Left ventricle myocardium inferior (tissue), 1 donor: Measurements from ENCODE around the gene DEDD. TPM values are rescaled to one million over a fixed set of nuclear protein-coding genes. Genes with fewer than 3 reads are reported as not detected.

Experiments
- DNase-seq: peaks from one replicate; pipeline ENCODE4 v3.0.0-alpha.2; 2020
- H3K27ac ChIP-seq: fragments of 200-600 bp; replicated peaks from 2 replicates; pipeline ENCODE4 v1.8.0; 2021
- H3K27me3 ChIP-seq: fragments of 200-600 bp; 2 replicates; pipeline ENCODE4 v1.8.0; 2021; ENCODE audit warnings: low read depth
- H3K36me3 ChIP-seq: fragments of 200-600 bp; 2 replicates; pipeline ENCODE4 v1.8.0; 2021
- H3K4me1 ChIP-seq: fragments of 200-600 bp; 2 replicates; pipeline ENCODE4 v1.8.0; 2021
- H3K4me3 ChIP-seq: fragments of 200-600 bp; 2 replicates; pipeline ENCODE4 v1.8.0; 2021; ENCODE audit warnings: mild to moderate bottlenecking, moderate library complexity
- H3K9me3 ChIP-seq: fragments of 200-600 bp; replicated peaks from 2 replicates; pipeline ENCODE4 v1.8.0; 2021
- intact Hi-C: fragments of 100-400 bp; cut with micrococcal nuclease; formaldehyde crosslinking; loops from one replicate; pipeline ENCODE4 v1.11.0; 2022
- total RNA-seq: library from RNA; stranded (reverse); fragmentation: NEBNext Ultra II Directional; extraction: Animal tissue kit (Norgen Biotek cat#: 25700); gene quantifications from one replicate; pipeline ENCODE4 v1.2.1, GENCODE V29; 2021
- TF ChIP-seq, protein P1 (sequence below): fragments of 200-600 bp; IDR thresholded peaks from 2 replicates; pipeline ENCODE4 v1.8.0; 2021; ENCODE audit warnings: antibody characterized with exemption, mild to moderate bottlenecking, borderline replicate concordance
- donor health status: DM: no; HTN: yes; CAD: no; lungs with severe emphysema.

The DEDD gene
- total RNA-seq, 1 donor from 2014 or later, result 25.2 TPM

GRCh38 chr1:161172776-161173376 is 40.4 kb upstream of the DEDD start:
- peaks cover 69% of the 10 kb centered on the region for H3K36me3 ChIP-seq
- H3K9me3 ChIP-seq, result no peaks in the 10 kb centered on the region
- H3K27me3 ChIP-seq, result no peaks in the 10 kb centered on the region
- intact Hi-C loops, result no loop called here
- H3K27ac ChIP-seq, result peak overlapping the region; percentile 34
- peaks cover 44% of the 10 kb centered on the region for H3K4me1 ChIP-seq
- DNase-seq, result no peak
- no peak overlapping the region for H3K4me3 ChIP-seq
- TF ChIP-seq, protein P1, sequence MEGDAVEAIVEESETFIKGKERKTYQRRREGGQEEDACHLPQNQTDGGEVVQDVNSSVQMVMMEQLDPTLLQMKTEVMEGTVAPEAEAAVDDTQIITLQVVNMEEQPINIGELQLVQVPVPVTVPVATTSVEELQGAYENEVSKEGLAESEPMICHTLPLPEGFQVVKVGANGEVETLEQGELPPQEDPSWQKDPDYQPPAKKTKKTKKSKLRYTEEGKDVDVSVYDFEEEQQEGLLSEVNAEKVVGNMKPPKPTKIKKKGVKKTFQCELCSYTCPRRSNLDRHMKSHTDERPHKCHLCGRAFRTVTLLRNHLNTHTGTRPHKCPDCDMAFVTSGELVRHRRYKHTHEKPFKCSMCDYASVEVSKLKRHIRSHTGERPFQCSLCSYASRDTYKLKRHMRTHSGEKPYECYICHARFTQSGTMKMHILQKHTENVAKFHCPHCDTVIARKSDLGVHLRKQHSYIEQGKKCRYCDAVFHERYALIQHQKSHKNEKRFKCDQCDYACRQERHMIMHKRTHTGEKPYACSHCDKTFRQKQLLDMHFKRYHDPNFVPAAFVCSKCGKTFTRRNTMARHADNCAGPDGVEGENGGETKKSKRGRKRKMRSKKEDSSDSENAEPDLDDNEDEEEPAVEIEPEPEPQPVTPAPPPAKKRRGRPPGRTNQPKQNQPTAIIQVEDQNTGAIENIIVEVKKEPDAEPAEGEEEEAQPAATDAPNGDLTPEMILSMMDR, result no peak

- H3K36me3 ChIP-seq, result peaks cover 69% of the 10 kb centered on the region
- intact Hi-C loops, result no loop called here
- TF ChIP-seq, protein P1, result no peak
- no peak overlapping the region for H3K4me3 ChIP-seq
- peak overlapping the region; percentile 34 for H3K27ac ChIP-seq
- no peaks in the 10 kb centered on the region for H3K27me3 ChIP-seq
- no peaks in the 10 kb centered on the region for H3K9me3 ChIP-seq
- H3K4me1 ChIP-seq, result peaks cover 44% of the 10 kb centered on the region
- no peak for DNase-seq
Observed at GRCh38 chr1:161172349-161172748, 39.9 kb upstream of the DEDD start.

DNA sequence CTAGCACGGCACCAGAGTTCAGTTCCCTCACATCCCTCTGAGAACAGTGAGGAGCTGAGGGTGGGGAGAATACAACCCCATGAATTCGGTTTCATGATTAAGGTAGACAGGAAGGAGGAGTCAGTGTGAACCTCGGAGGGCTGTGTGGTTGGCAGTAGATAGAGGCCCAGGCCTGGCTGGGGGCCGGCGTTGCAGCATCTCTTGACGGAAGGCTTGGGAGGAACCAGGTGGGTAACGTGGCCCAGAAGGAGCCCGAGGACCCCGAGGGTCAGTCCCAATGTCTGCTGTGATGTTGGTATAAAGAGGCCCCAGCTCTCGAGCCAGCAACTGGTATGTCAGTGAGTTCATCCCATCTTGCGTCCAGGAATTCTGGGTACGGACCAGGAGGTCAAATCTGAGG is 39.2 kb upstream of the DEDD start:
- Histone ChIP-seq H3K9me3 (no peaks in the 10 kb centered on the region), H3K4me1 (peaks cover 44% of the 10 kb centered on the region), H3K27ac (peak overlapping the region; percentile 34), H3K4me3 (no peak overlapping the region), H3K36me3 (peaks cover 69% of the 10 kb centered on the region), H3K27me3 (no peaks in the 10 kb centered on the region)
- intact Hi-C loops, result no loop called here
- TF ChIP-seq, protein P1, result no peak
- DNase-seq, result no peak

DNA sequence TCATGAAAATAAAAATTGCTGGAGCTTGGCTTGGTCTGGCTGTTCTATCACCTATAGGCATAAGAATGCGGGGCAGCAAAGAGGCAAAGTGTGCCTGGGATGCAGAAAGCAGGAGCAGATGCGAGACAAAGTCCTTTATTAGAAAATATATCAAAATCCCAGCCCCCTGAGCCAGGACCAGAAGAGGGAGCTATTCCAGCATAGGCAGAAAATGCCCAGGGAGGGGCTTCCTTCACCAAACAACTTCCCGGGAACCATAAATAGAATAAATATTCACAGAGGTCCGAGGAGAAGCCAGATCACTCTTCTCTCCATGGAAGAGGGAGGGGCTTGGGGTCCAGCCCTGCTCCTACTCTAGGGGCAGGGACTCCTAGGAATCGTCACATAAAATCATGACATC is 38.7 kb upstream of the DEDD start:
- Histone ChIP-seq H3K27me3 (no peaks in the 10 kb centered on the region), H3K9me3 (no peaks in the 10 kb centered on the region), H3K4me3 (no peak overlapping the region), H3K4me1 (peaks cover 43% of the 10 kb centered on the region), H3K36me3 (peaks cover 69% of the 10 kb centered on the region), H3K27ac (peak overlapping the region; percentile 34)
- TF ChIP-seq, protein P1, result peak; percentile 11
- intact Hi-C loops, result no loop called here
- DNase-seq, result no peak

DNA sequence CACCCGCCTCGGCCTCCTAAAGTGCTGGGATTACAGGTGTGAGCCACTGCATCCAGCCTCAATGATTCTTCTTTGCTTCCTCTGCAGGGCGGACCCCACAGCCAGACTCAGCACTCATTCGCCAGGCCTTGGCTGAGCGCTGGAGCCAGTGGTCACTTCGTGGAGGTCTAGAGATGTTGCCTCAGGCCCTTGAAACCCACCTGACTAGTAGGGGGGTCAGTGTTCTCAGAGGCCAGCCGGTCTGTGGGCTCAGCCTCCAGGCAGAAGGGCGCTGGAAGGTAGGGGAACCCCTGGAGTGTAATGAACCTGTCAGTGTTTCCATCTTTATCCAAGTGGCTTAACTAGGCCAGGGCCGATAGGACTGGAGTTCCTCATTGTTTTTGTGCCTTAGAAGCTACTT is 36.4 kb upstream of the DEDD start:
- H3K9me3 ChIP-seq, result no peaks in the 10 kb centered on the region
- peaks cover 50% of the 10 kb centered on the region for H3K4me1 ChIP-seq
- no peak for DNase-seq
- H3K36me3 ChIP-seq, result peaks cover 60% of the 10 kb centered on the region
- intact Hi-C loops, result no loop called here
- no peak overlapping the region for H3K4me3 ChIP-seq
- TF ChIP-seq, protein P1, result no peak
- no peak overlapping the region for H3K27ac ChIP-seq
- H3K27me3 ChIP-seq, result no peaks in the 10 kb centered on the region
